Activated CD4-positive, alpha-beta T cell treated with anti-CD3 and anti-CD28 coated beads, Interleukin-2, amount 10 ng/mL, durations not matched to agents 24 days and 14 days (primary cell): ENCODE data around the gene CNTRL. TPM values are rescaled to one million over a fixed set of nuclear protein-coding genes. Genes with fewer than 3 reads are reported as not detected.

Experiments
- DNase-seq: peaks from one replicate; pipeline ENCODE4 v3.0.0; 2022
- H3K27ac Mint-ChIP-seq: one replicate; pipeline ENCODE4 v1.8.0; 2022; ENCODE audit warnings: mild to moderate bottlenecking, mixed read lengths
- H3K27me3 Mint-ChIP-seq: one replicate; pipeline ENCODE4 v1.8.0; 2022; ENCODE audit warnings: mixed read lengths
- H3K36me3 Mint-ChIP-seq: one replicate; pipeline ENCODE4 v1.8.0; 2022; ENCODE audit warnings: low read depth, mild to moderate bottlenecking, mixed read lengths
- H3K4me1 Mint-ChIP-seq: one replicate; pipeline ENCODE4 v1.8.0; 2021; ENCODE audit warnings: mixed read lengths
- H3K4me3 Mint-ChIP-seq: one replicate; pipeline ENCODE4 v1.8.0; 2022; ENCODE audit warnings: mild to moderate bottlenecking, moderate library complexity, mixed read lengths
- H3K9me3 Mint-ChIP-seq: one replicate; pipeline ENCODE4 v1.8.0; 2021; ENCODE audit warnings: mixed read lengths
- intact Hi-C: fragments of 100-400 bp; cut with micrococcal nuclease; formaldehyde crosslinking; loops from one replicate; pipeline ENCODE4 v1.15.1; 2023
- total RNA-seq: library from RNA; stranded (reverse); gene quantifications from 2 replicates; pipeline ENCODE4 v1.2.3, GENCODE V29; 2022

The CNTRL gene
- total RNA-seq, 1 donor from 2014 or later, result 69.4 TPM

DNA sequence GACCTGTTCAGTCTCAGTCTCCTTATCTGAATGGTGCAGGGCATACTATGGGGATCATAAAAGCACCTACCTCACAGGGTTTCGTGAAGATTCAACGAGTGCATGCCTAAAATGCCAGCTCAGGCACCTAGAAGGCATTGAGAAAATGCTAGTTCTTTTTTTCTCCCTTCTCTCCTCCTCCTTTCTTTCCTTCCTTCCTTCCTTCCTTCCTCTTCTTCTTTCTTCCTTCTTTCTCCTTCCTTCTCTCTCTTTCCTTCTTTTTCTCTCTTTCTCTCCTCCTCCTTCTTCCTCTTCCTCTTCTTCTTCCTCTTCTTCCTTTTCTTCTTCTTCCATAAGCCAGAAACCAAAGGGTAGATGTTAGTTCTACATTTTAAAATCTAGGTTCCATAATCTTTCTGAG lies 139.2 kb downstream of the CNTRL start:
- peaks cover 14% of the 10 kb centered on the region for H3K4me1 Mint-ChIP-seq
- no peaks in the 10 kb centered on the region for H3K27me3 Mint-ChIP-seq
- intact Hi-C loops, result loop anchor here (5.0 kb wide), 1 partner anchor 63 kb away; no protein-coding TSS in a partner anchor
- no peaks in the 10 kb centered on the region for H3K36me3 Mint-ChIP-seq
- DNase-seq, result no peak
- H3K27ac Mint-ChIP-seq, result no peak overlapping the region
- H3K9me3 Mint-ChIP-seq, result no peaks in the 10 kb centered on the region
- no peak overlapping the region for H3K4me3 Mint-ChIP-seq

DNA sequence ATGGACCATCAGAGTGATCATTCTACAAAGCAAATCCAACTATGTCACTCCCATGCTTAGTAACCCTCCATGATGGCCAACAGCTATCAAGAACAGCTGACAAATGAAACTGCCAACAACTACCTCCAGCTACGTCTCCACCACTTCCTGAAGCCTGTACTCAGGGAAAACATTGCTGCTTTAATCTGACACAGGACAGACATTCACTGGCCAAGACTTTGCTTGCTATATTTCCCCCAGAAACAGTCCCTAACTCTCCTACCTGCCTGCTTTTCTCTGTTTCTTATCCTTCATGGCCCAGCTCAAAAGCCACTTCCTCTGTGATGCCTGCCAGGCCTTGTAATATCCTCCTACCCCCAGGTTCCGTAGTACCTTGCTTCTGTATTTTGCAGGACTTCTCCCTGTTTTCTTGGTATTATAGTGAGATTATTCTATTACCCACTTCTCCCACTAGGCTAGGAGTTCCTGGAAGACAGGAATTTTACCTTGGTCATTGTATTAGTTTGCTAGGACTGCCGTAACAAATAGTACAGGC lies 141.6 kb downstream of the CNTRL start:
- H3K4me3 Mint-ChIP-seq, result no peak overlapping the region
- no peak for DNase-seq
- intact Hi-C loops, result no loop called here
- H3K27me3 Mint-ChIP-seq, result no peaks in the 10 kb centered on the region
- H3K9me3 Mint-ChIP-seq, result no peaks in the 10 kb centered on the region
- peaks cover 14% of the 10 kb centered on the region for H3K4me1 Mint-ChIP-seq
- H3K36me3 Mint-ChIP-seq, result no peaks in the 10 kb centered on the region
- no peak overlapping the region for H3K27ac Mint-ChIP-seq

DNA sequence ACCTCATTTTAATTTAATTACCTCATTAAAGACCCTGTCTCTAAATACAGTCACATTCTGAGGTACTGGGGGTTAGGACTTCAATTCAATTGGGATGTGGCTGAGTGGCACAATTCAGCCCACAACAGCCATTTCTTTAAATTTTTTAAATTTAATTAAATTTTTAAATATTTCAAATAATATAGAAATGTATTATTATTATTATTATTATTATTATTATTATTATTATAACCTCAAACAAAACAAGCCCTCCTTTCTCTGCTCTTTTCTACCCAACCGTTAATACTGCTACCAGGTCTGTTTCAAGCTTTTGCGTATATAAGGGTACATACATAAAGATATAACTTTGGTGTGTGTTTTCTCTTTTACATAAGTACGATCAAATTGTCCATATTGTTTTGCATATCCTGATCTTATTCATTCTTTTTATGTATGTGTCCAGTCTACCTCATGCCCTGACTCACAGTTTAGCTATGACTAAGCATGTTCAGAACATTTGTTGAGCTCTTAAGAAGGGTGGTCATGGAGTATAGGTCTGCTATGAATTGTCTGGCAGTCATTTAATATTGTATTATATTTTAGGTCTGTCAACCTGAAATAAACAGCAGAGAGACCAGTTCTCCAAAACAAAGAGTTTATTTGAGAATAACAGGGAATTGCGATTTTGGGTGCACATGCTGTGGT lies 143.0 kb downstream of the CNTRL start:
- Mint-ChIP-seq H3K4me3 (no peak overlapping the region), H3K27ac (no peak overlapping the region), H3K9me3 (no peaks in the 10 kb centered on the region), H3K4me1 (peaks cover 14% of the 10 kb centered on the region), H3K36me3 (no peaks in the 10 kb centered on the region), H3K27me3 (no peaks in the 10 kb centered on the region)
- no peak for DNase-seq
- intact Hi-C loops, result no loop called here

DNA sequence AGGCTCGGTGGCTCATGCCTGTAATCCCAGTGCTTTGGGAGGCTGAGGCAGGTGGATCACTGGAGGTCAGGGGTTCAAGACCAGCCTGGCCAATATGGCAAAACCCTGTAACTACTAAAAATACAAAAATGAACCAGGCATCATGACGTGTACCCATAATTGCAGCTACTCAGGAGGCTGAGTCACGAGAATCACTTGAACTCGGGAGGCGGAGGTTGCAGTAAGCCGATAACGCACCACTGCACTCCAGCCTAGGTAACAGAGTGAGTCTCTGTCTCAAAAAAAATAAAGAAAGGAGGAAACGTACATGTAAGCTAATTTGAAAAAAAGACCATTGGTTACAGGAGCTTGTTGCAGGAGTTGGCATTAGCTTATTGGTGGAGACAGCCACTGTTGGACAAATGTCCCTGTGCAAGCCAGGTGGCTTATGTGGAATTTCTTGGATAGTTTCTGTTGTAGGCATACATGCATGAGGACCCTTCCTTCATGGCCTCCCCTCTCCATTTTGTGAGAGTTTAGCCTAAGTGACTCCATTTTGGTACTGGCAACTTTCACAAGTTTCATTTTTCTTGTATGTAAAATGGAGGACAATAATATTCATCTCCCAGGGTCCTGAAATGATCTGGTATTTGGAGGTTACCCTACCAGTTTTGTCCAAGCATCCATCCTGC lies 143.7 kb downstream of the CNTRL start:
- intact Hi-C loops, result no loop called here
- Mint-ChIP-seq H3K4me1 (peaks cover 11% of the 10 kb centered on the region), H3K27ac (no peak overlapping the region), H3K9me3 (no peaks in the 10 kb centered on the region), H3K4me3 (no peak overlapping the region), H3K36me3 (no peaks in the 10 kb centered on the region), H3K27me3 (no peaks in the 10 kb centered on the region)
- DNase-seq, result no peak

DNA sequence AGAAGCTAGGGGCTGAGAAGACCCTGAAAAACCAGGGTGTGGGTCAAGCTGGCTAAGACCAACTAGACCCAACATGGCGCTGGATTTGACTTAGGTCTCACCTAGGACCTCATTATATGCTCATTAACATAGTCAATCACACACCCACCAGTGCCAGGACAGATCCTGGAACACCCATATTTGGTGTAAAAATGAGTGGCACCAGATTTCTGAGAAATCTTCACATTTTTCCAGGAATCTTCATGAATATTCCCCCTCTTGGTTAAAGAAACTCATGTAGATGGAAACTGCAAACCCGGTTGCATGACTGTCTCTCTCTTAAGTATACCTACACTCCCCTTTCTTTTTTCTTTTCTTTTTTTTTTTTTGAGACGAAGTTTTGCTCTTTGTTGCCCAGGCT lies 144.8 kb downstream of the CNTRL start:
- Mint-ChIP-seq H3K27me3 (no peaks in the 10 kb centered on the region), H3K4me1 (peaks cover 10% of the 10 kb centered on the region), H3K4me3 (no peak overlapping the region), H3K9me3 (no peaks in the 10 kb centered on the region), H3K27ac (no peak overlapping the region), H3K36me3 (no peaks in the 10 kb centered on the region)
- intact Hi-C loops, result no loop called here
- no peak for DNase-seq

DNA sequence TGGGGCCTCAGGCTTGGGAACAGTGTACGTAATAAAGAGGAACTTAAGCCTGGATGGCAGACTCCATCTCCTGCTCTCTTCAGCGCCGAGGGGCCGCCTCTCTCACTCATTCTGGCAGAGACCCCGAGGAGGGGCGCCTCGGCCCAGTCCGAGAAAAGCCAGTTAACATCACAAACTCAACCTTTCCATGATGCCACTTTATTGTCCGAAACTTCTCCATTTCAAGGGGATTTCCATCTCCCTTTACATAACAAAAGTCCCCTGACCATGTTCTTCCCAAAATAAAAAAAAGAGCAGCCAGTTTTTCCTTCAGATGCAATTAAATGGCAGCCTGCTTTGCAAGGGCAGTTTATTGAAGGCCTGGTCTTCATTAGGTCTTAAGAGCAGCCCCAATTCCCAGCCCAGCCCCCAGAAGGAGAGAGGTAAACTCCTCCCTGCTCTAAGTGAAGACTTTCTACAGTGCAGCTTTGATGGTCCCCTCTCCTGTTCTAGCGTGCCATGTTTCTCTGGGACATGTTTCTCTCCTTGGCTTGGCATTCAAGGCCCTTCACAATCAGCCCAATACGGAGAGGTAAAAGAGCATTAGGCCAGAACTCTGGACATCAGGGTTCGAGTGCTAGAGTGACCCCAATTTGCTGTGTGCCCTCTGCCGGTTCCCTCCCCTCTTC lies 146.4 kb downstream of the CNTRL start:
- intact Hi-C loops, result no loop called here
- Mint-ChIP-seq H3K36me3 (no peaks in the 10 kb centered on the region), H3K4me1 (peaks cover 8% of the 10 kb centered on the region), H3K27ac (no peak overlapping the region), H3K9me3 (no peaks in the 10 kb centered on the region), H3K4me3 (no peak overlapping the region), H3K27me3 (no peaks in the 10 kb centered on the region)
- DNase-seq, result no peak

DNA sequence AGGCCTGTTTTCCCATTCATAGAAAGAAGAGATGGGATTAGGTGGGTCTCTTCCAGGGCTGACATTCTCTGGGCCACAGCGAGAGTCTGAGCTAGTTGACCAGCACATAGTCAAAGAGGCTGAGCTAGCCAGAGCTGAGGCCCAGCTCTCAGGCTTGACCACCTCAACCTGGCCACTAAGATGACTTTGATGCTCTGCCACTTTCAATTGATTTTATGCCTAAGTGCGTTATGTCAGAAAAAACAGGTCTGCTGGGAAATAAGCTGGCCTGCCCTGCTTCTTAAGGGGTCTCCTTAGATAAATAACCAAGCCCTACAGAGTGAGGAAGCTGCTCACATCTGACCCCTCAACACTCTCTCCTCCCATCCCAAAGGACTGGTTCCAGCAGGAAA lies 146.9 kb downstream of the CNTRL start:
- Mint-ChIP-seq H3K27ac (no peak overlapping the region), H3K27me3 (no peaks in the 10 kb centered on the region), H3K4me1 (peaks cover 4% of the 10 kb centered on the region), H3K4me3 (no peak overlapping the region), H3K36me3 (no peaks in the 10 kb centered on the region), H3K9me3 (no peaks in the 10 kb centered on the region)
- intact Hi-C loops, result no loop called here
- DNase-seq, result no peak

DNA sequence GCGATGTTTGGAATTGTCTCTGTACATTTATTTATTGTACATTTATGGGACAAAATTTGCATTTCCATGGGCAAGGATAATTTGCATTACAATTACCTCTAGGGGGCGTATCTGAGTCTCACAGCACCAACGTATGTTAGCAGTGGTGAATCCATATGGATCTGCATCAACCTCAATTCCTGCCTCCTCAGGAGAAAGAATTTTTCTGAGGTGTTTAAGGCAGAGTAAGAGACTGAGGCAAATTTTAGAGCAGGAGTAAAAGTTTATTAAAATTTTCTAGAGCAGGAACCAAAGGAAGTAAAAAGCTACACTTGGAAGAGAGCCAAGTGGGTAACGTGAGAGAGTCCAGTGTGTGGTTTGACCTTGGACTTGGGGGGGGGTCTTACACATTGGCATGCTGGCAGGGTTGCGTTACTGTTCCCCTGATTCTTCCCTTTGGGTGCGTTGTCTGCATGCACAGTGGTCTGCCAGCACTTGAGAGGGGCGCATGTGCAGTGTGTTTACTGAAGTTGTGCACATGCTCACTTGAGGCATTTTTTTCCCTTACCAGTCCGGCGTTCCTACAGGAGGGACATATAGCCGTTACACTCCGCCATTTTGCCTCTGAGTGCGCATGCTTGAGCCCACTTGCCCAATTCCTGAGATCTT lies 147.9 kb downstream of the CNTRL start:
- Mint-ChIP-seq H3K4me1 (peaks cover 4% of the 10 kb centered on the region), H3K9me3 (no peaks in the 10 kb centered on the region), H3K27ac (no peak overlapping the region), H3K4me3 (no peak overlapping the region), H3K27me3 (no peaks in the 10 kb centered on the region), H3K36me3 (no peaks in the 10 kb centered on the region)
- DNase-seq, result no peak
- intact Hi-C loops, result no loop called here

DNA sequence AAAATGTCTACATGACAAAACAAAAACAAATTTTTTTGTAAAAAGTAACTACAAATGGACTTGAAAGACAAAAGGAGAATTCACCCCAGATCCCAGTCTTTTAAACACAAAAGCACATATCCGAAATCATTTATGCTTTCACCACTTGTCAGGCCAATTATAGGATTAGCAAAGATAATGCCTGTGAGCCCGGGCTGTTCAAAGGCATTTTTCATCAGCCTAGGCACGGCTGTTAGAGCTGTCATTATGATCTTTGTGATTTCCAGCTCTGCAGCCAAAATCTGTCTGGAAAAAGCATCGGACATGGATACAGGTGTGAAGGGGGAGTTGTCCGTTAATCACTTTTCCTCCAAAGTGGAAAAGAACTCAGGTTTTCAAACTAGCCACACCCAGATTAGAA lies 150.5 kb downstream of the CNTRL start:
- no peaks in the 10 kb centered on the region for H3K27me3 Mint-ChIP-seq
- intact Hi-C loops, result no loop called here

DNA sequence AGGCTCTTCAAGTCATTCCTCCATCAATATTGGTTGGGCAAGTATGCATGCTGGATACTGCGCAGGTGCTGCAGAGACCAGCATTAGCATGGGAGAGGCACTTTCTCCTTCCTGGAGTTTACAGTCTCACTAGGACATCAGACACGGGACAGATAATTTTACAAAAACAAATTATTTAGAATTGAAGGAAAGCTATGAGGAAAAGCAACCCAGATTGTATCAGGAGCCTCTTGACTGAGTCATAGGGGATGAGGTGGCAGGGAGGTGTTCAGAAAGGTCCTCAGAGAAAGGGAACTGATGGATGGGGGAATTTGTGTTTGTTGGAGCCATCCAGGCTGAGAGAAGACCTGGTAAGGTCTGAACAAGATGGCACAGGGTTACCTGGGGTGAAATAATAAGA lies 151.4 kb downstream of the CNTRL start:
- Mint-ChIP-seq H3K4me1 (no peaks in the 10 kb centered on the region), H3K36me3 (no peaks in the 10 kb centered on the region), H3K4me3 (no peak overlapping the region), H3K9me3 (no peaks in the 10 kb centered on the region), H3K27ac (no peak overlapping the region), H3K27me3 (no peaks in the 10 kb centered on the region)
- intact Hi-C loops, result no loop called here
- no peak for DNase-seq

More for the DNA sequence above, 150.5 kb downstream of the CNTRL start:
- DNase-seq, result no peak
- Mint-ChIP-seq H3K27ac (no peak overlapping the region), H3K9me3 (no peaks in the 10 kb centered on the region), H3K4me3 (no peak overlapping the region), H3K4me1 (no peaks in the 10 kb centered on the region), H3K36me3 (no peaks in the 10 kb centered on the region)

Other genes starting within 250 kb of the CNTRL start
- gene PSMD5, start 232.0 kb upstream of the CNTRL start, total RNA-seq, result 58.1 and 63.7 TPM in 2 replicates
- gene PHF19, start 197.8 kb upstream of the CNTRL start, total RNA-seq, result 132 and 144 TPM in 2 replicates
- 164 and 166 TPM in 2 replicates for gene TRAF1, start 148.2 kb upstream of the CNTRL start, total RNA-seq
- 1.3 and 1.5 TPM in 2 replicates for gene C5, start 24.7 kb upstream of the CNTRL start, total RNA-seq
- 61.4 and 65.1 TPM in 2 replicates for gene RAB14, start 126.9 kb downstream of the CNTRL start, total RNA-seq
- gene GSN, start 193.2 kb downstream of the CNTRL start, total RNA-seq, result 1.4 and 1.5 TPM in 2 replicates